Breast epithelium (tissue), 4 donors: Measurements from ENCODE around the gene ADPRHL1. TPM values are rescaled to one million over a fixed set of nuclear protein-coding genes. Genes with fewer than 3 reads are reported as not detected.

Source experiments
- DNase-seq, 2 donors: peaks; one replicate each; pipeline ENCODE4 v3.0.0-alpha.2; 2019; ENCODE audit warnings: low spot score in 2 of 2
- H3K27ac ChIP-seq, 2 donors: fragments of 200-600 bp; sonication (generic) in 1 of 2; one replicate each; pipeline ENCODE4 v1.5.1; 2016 to 2019; ENCODE audit warnings: mild to moderate bottlenecking in 1 of 2
- H3K27me3 ChIP-seq, 2 donors: fragments of 200-600 bp; sonication (generic) in 1 of 2; one replicate each; pipeline versions ENCODE4 v1.5.1 to v1.6.0; 2017 to 2019; ENCODE audit warnings: control low read depth in 1 of 2, mild to moderate bottlenecking in 1 of 2
- H3K36me3 ChIP-seq: fragments of 200-600 bp; one replicate; pipeline ENCODE4 v1.5.1; 2019
- H3K4me1 ChIP-seq, 2 donors: fragments of 200-600 bp; sonication (generic); one replicate each; pipeline ENCODE4 v1.5.1; 2016 to 2019; ENCODE audit warnings: control low read depth in 1 of 2
- H3K4me3 ChIP-seq, 3 donors: fragments of 200-600 bp; sonication (generic); 1 replicate in 2 of 3; 2 replicates in 1 of 3; pipeline ENCODE4 v1.5.1; 2016 to 2019; ENCODE audit warnings: mild to moderate bottlenecking in 3 of 3, moderate library complexity in 2 of 3
- H3K9me3 ChIP-seq, 2 donors: fragments of 200-600 bp; sonication (generic) in 1 of 2; one replicate each; pipeline ENCODE4 v1.5.1; 2016 to 2019; ENCODE audit warnings: control low read depth in 1 of 2
- POLR2A ChIP-seq: fragments of 450-650 bp; IDR thresholded peaks from one replicate; pipeline ENCODE4 v1.6.1; 2016; ENCODE audit warnings: antibody characterized with exemption, mild to moderate bottlenecking, moderate library complexity
- POLR2AphosphoS5 ChIP-seq, 3 donors: sonication (generic); formaldehyde crosslinking; IDR thresholded peaks; one replicate each; pipeline ENCODE4 v1.6.1; 2017; ENCODE audit warnings: antibody characterized with exemption in 3 of 3
- intact Hi-C: fragments of 100-400 bp; cut with DNase I; formaldehyde crosslinking; loops from one replicate; pipeline ENCODE4 v1.15.1; 2023; ENCODE audit warnings: low total_unique reads
- total RNA-seq, 3 donors: library from RNA; depleted of rRNA; stranded (reverse); fragments of >200 nt; gene quantifications; one replicate each; pipeline ENCODE4 v1.1.0, GENCODE V29; 2016
- TF ChIP-seq, protein P1 (sequence below), 3 donors: fragments of 450-650 bp; IDR thresholded peaks; one replicate each; pipeline ENCODE4 v1.5.1; 2016 to 2017; ENCODE audit warnings: antibody characterized with exemption in 3 of 3, mild to moderate bottlenecking in 3 of 3, moderate library complexity in 3 of 3

Gene ADPRHL1
- total RNA-seq, 3 donors from 2014 or later = 1.8 to 2.7 (median 2.0) TPM

- Histone ChIP-seq H3K27me3 (no peaks in the 10 kb centered on the region), H3K36me3 (no peaks in the 10 kb centered on the region), H3K4me1 (no peaks in the 10 kb centered on the region), H3K9me3 (no peaks in the 10 kb centered on the region), H3K27ac (no peak overlapping the region), H3K4me3 (no peak overlapping the region)
- intact Hi-C loops = no loop called here
- no peak for TF ChIP-seq POLR2AphosphoS5 (IDR thresholded peaks at IDR 0.05)
- TF ChIP-seq, protein P1, sequence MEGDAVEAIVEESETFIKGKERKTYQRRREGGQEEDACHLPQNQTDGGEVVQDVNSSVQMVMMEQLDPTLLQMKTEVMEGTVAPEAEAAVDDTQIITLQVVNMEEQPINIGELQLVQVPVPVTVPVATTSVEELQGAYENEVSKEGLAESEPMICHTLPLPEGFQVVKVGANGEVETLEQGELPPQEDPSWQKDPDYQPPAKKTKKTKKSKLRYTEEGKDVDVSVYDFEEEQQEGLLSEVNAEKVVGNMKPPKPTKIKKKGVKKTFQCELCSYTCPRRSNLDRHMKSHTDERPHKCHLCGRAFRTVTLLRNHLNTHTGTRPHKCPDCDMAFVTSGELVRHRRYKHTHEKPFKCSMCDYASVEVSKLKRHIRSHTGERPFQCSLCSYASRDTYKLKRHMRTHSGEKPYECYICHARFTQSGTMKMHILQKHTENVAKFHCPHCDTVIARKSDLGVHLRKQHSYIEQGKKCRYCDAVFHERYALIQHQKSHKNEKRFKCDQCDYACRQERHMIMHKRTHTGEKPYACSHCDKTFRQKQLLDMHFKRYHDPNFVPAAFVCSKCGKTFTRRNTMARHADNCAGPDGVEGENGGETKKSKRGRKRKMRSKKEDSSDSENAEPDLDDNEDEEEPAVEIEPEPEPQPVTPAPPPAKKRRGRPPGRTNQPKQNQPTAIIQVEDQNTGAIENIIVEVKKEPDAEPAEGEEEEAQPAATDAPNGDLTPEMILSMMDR (IDR thresholded peaks at IDR 0.05) = no peak
- no peak for TF ChIP-seq POLR2A
- DNase-seq = no peak
Measured at GRCh38 chr13:113351514-113352026, 101.7 kb downstream of the ADPRHL1 start.

DNA sequence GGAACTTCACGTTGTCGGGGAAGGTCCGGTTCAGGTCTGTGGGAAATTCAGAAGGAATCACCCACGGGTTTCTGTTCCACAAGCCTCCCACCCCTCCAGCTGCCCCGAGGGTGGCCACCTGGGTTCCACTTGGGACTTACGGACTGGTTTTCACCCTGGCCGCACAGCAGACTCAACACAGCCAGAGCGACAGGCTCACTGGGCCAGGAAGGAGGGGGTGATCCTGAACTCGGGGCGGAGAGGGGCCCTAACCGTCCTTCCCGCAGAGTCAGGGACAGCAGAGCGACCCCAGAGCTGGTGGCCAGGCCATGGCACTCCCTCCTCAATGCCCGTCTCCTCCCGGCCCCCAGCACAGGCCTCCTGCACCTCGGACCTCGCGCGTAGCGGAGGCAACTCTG, 102.4 kb downstream of the ADPRHL1 start:
- Histone ChIP-seq H3K4me3 (no peak overlapping the region), H3K36me3 (no peaks in the 10 kb centered on the region), H3K4me1 (no peaks in the 10 kb centered on the region), H3K9me3 (no peaks in the 10 kb centered on the region), H3K27me3 (no peaks in the 10 kb centered on the region), H3K27ac (no peak overlapping the region)
- TF ChIP-seq POLR2A = no peak
- TF ChIP-seq POLR2AphosphoS5 (IDR thresholded peaks at IDR 0.05) = no peak
- TF ChIP-seq, protein P1 (IDR thresholded peaks at IDR 0.05) = no peak
- DNase-seq = no peak
- intact Hi-C loops = no loop called here

GRCh38 chr13:113350065-113350937, 103.0 kb downstream of the ADPRHL1 start:
- Histone ChIP-seq H3K4me1 (no peaks in the 10 kb centered on the region), H3K4me3 (no peak overlapping the region), H3K36me3 (no peaks in the 10 kb centered on the region), H3K9me3 (no peaks in the 10 kb centered on the region), H3K27me3 (no peaks in the 10 kb centered on the region), H3K27ac (no peak overlapping the region)
- TF ChIP-seq POLR2A (no peak), POLR2AphosphoS5 (IDR thresholded peaks at IDR 0.05) (no peak)
- TF ChIP-seq, protein P1 (IDR thresholded peaks at IDR 0.05) = no peak
- intact Hi-C loops = no loop called here
- no peak for DNase-seq

Other genes starting within 250 kb of the ADPRHL1 start
- gene PCID2, start 244.8 kb downstream of the ADPRHL1 start, total RNA-seq = 10 to 100 TPM; 50.2 to 79.2 (median 76.7) TPM
- 100 to 1,000 TPM; 108 to 145 (median 142) TPM for gene CUL4A, start 243.9 kb downstream of the ADPRHL1 start, total RNA-seq
- 100 to 1,000 TPM in 1 of 3 donors, 10 to 100 TPM in 2; 96.7 to 167 (median 99.1) TPM for gene LAMP1, start 156.2 kb downstream of the ADPRHL1 start, total RNA-seq
- 10 to 100 TPM in 2 of 3 donors, 1 to 10 TPM in 1; 5.8 to 19.0 (median 14.0) TPM for gene GRTP1, start 89.4 kb downstream of the ADPRHL1 start, total RNA-seq
- gene DCUN1D2, start 37.2 kb upstream of the ADPRHL1 start, total RNA-seq = 10 to 100 TPM; 15.8 to 22.4 (median 16.4) TPM
- 10 to 100 TPM; 31.8 to 34.0 (median 33.3) TPM for gene TFDP1, start 131.3 kb upstream of the ADPRHL1 start, total RNA-seq
- not detected for gene ATP4B, start 204.7 kb upstream of the ADPRHL1 start, total RNA-seq
- not detected for gene GRK1, start 213.7 kb upstream of the ADPRHL1 start, total RNA-seq